HCT116 (cell line): ENCODE data around the gene TCF7. TPM values are rescaled to one million over a fixed set of nuclear protein-coding genes. Genes with fewer than 3 reads are reported as not detected.

Source experiments
- ATAC-seq: fragments of 200-7000 bp; cut with Tn5 transposase; 2 replicates; pipeline ENCODE4 v1.9.1; 2020; ENCODE audit warnings: mild to moderate bottlenecking, moderate library complexity
- BruUV-seq: library from RNA; stranded (reverse); fragments of 400-500 nt; replicated peaks from 2 replicates; lab custom pipeline; 2021; lab: Mats Ljungman, UMichigan
- CTCF ChIA-PET: fragments of 300-600 bp; sonication (Branson Sonifier 250); formaldehyde crosslinking; loops from one replicate; lab custom pipeline; 2021; ENCODE audit warnings: antibody characterized with exemption; lab: Charles Lee
- POLR2A ChIA-PET: fragments of 300-600, 350-600 bp; sonication (Branson Sonifier 250); formaldehyde crosslinking; loops from one replicate; lab custom pipeline; 2021; ENCODE audit warnings: antibody characterized with exemption; lab: Charles Lee
- RAD21 ChIA-PET, 2 experiments: fragments of 300-600 bp; sonication (Branson Sonifier 250); formaldehyde crosslinking; loops; one replicate each; lab custom pipeline; 2023; ENCODE audit warnings: low total read pairs in 2 of 2; ENCODE audit not compliant: uncharacterized antibody in 2 of 2, unreplicated experiment in 2 of 2, low non-redundant PET in 1 of 2; lab: Charles Lee
- DNase-seq: peaks from one replicate; pipeline ENCODE4 v3.0.0-alpha.2; 2010; ENCODE audit warnings: low read depth, low spot score
- H2AFZ ChIP-seq: fragments of 200-600 bp; shearing (Covaris generic), sonication (generic); 2 replicates; pipeline ENCODE4 v1.6.1; 2017; ENCODE audit warnings: low read depth, mixed run types, mixed read lengths, antibody characterized with exemption, low read length; ENCODE audit not compliant: poor library complexity, severe bottlenecking
- H3K27ac ChIP-seq: 2 replicates; pipeline ENCODE4 v1.5.1; 2012; ENCODE audit warnings: low read depth, low read length
- H3K27me3 ChIP-seq: fragments of 200-600 bp; sonication (generic); 2 replicates; pipeline ENCODE4 v1.6.1; 2016; ENCODE audit warnings: mixed run types, low read length, mixed read lengths; ENCODE audit not compliant: insufficient read depth
- H3K36me3 ChIP-seq, 2 experiments: fragments of 200-500 bp in 1 of 2; fragments of 200-600 bp in 1 of 2; sonication (Bioruptor generic) in 1 of 2; sonication (generic) in 1 of 2; 2 replicates each; pipeline versions ENCODE4 v1.5.1 to v1.6.1; 2014 to 2016; ENCODE audit warnings: low read length in 2 of 2, inconsistent platforms in 1 of 2, mixed read lengths in 1 of 2, mixed run types in 1 of 2; ENCODE audit not compliant: insufficient read depth in 2 of 2, control insufficient read depth in 1 of 2
- H3K4me1 ChIP-seq, 2 experiments: fragments of 200-600 bp in 1 of 2; sonication (generic) in 1 of 2; 2 replicates each; pipeline versions ENCODE4 v1.5.1 to v1.6.1; 2012 to 2017; ENCODE audit warnings: low read length in 2 of 2, inconsistent platforms in 1 of 2, mild to moderate bottlenecking in 1 of 2, mixed read lengths in 1 of 2, mixed run types in 1 of 2, moderate library complexity in 1 of 2; ENCODE audit not compliant: insufficient read depth in 2 of 2, control insufficient read depth in 1 of 2
- H3K4me2 ChIP-seq: fragments of 200-600 bp; sonication (generic); 2 replicates; pipeline ENCODE4 v1.6.1; 2017; ENCODE audit warnings: mixed run types, low read length, mixed read lengths
- H3K4me3 ChIP-seq, 2 experiments: fragments of 200-600 bp in 1 of 2; sonication (generic) in 1 of 2; replicated peaks in 1 of 2; 2 replicates each; pipeline ENCODE4 v1.5.1; 2011 to 2016; ENCODE audit warnings: low read length in 2 of 2, control low read depth in 1 of 2, low read depth in 1 of 2, mild to moderate bottlenecking in 1 of 2, mixed read lengths in 1 of 2, mixed run types in 1 of 2
- H3K79me2 ChIP-seq: fragments of 200-600 bp; sonication (generic); 2 replicates; pipeline ENCODE4 v1.6.1; 2017; ENCODE audit warnings: mild to moderate bottlenecking, mixed run types, low read length, moderate library complexity, mixed read lengths; ENCODE audit not compliant: insufficient read depth
- H3K9ac ChIP-seq: fragments of 200-600 bp; sonication (generic); 2 replicates; pipeline ENCODE4 v1.6.1; 2016; ENCODE audit warnings: low read length, mixed read lengths
- H3K9me2 ChIP-seq: fragments of 200-600 bp; sonication (generic), shearing (Covaris generic); 2 replicates; pipeline ENCODE4 v1.6.1; 2017; ENCODE audit warnings: mixed run types, mild to moderate bottlenecking, moderate library complexity; ENCODE audit not compliant: insufficient read depth
- H3K9me3 ChIP-seq, 2 experiments: fragments of 200-500 bp in 1 of 2; fragments of 200-600 bp in 1 of 2; sonication (Bioruptor generic) in 1 of 2; sonication (generic) in 1 of 2; 2 replicates each; pipeline ENCODE4 v1.6.1; 2014 to 2017; ENCODE audit warnings: low read length in 2 of 2, mixed read lengths in 2 of 2, inconsistent platforms in 1 of 2, low read depth in 1 of 2, mild to moderate bottlenecking in 1 of 2, mixed run types in 1 of 2, moderate library complexity in 1 of 2; ENCODE audit not compliant: control insufficient read depth in 1 of 2, insufficient read depth in 1 of 2
- H4K20me1 ChIP-seq: fragments of 200-600 bp; sonication (generic), shearing (Covaris generic); 2 replicates; pipeline ENCODE4 v1.6.1; 2017; ENCODE audit warnings: mixed run types, mild to moderate bottlenecking, moderate library complexity; ENCODE audit not compliant: insufficient read depth
- ATF3 ChIP-seq: IDR thresholded peaks from 2 replicates; pipeline ENCODE4 v1.6.1; 2012
- EZH2 ChIP-seq: fragments of 200-600 bp; sonication (generic); IDR thresholded peaks from 2 replicates; pipeline ENCODE4 v1.6.1; 2017; ENCODE audit warnings: antibody characterized with exemption, mixed run types
- EZH2phosphoT487 ChIP-seq: fragments of 200-600 bp; IDR thresholded peaks from 2 replicates; pipeline ENCODE4 v1.6.1; 2018; ENCODE audit warnings: antibody characterized with exemption, borderline replicate concordance
- FOSL1 ChIP-seq: IDR thresholded peaks from 2 replicates; pipeline ENCODE4 v1.6.1; 2012; ENCODE audit warnings: low read depth
- POLR2AphosphoS5 ChIP-seq: IDR thresholded peaks from 2 replicates; pipeline ENCODE4 v1.6.1; 2011; ENCODE audit warnings: mild to moderate bottlenecking, low read depth, low read length, moderate library complexity
- RAD21 ChIP-seq: IDR thresholded peaks from 2 replicates; pipeline ENCODE4 v1.6.1; 2012; ENCODE audit warnings: low read depth, mild to moderate bottlenecking
- SIN3A ChIP-seq: IDR thresholded peaks from 2 replicates; pipeline ENCODE4 v1.6.1; 2012; ENCODE audit warnings: low read depth
- SRF ChIP-seq: IDR thresholded peaks from 2 replicates; pipeline ENCODE4 v1.6.1; 2012; ENCODE audit warnings: low read depth
- ZBTB33 ChIP-seq: IDR thresholded peaks from 2 replicates; pipeline ENCODE4 v1.6.1; 2011; ENCODE audit warnings: mild to moderate bottlenecking, low read length, moderate library complexity; ENCODE audit not compliant: insufficient replicate concordance; ENCODE audit errors: extremely low read depth
- ZFX ChIP-seq: fragments of 450-650 bp; IDR thresholded peaks from 2 replicates; pipeline ENCODE4 v1.6.1; 2017
- ZNF274 ChIP-seq: fragments of 200-500 bp; sonication (Bioruptor generic); IDR thresholded peaks from 2 replicates; pipeline ENCODE4 v1.6.1; 2014; ENCODE audit warnings: mild to moderate bottlenecking, low read depth, low read length, inconsistent platforms
- intact Hi-C: fragments of 100-400 bp; cut with micrococcal nuclease; formaldehyde crosslinking; loops from 2 replicates; pipeline ENCODE4 v1.10.0; 2022
- total RNA-seq: library from RNA; stranded (reverse); gene quantifications from one replicate; pipeline ENCODE4 v1.2.1, GENCODE V29; 2021; ENCODE audit not compliant: unreplicated experiment
- TF ChIP-seq, protein P1 (sequence below): IDR thresholded peaks from 2 replicates; pipeline ENCODE4 v1.6.1; 2012

Gene TCF7
- total RNA-seq, 1 experiment from 2014 or later: 17.8 TPM

- no TSS peak for BruUV-seq
- H3K9ac ChIP-seq: no peak overlapping the region
- H3K36me3 ChIP-seq: no peaks in the 10 kb centered on the region
- peaks cover 0 to 13% of the 10 kb centered on the region in 2 experiments; a peak in 1 of 4 replicates for H3K4me1 ChIP-seq
- RAD21 ChIA-PET: no interaction called here
- no peaks in the 10 kb centered on the region for H4K20me1 ChIP-seq
- H3K9me2 ChIP-seq: no peaks in the 10 kb centered on the region
- H3K27ac ChIP-seq: no peak overlapping the region
- intact Hi-C loops: loop anchor here (2.0 to 5.0 kb wide), 3 partner anchors 43 to 184 kb away; no protein-coding TSS in a partner anchor
- no peak for TF ChIP-seq RAD21
- no peak for TF ChIP-seq SIN3A
- TF ChIP-seq, protein P1, sequence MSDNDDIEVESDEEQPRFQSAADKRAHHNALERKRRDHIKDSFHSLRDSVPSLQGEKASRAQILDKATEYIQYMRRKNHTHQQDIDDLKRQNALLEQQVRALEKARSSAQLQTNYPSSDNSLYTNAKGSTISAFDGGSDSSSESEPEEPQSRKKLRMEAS: no peak
- TF ChIP-seq ZNF274: no peak
- TF ChIP-seq FOSL1: no peak
- no peak for TF ChIP-seq ZBTB33
- no peak for TF ChIP-seq POLR2AphosphoS5
- TF ChIP-seq EZH2: no peak
- TF ChIP-seq SRF: no peak
- TF ChIP-seq ZFX: no peak
- TF ChIP-seq ATF3: no peak
- TF ChIP-seq EZH2phosphoT487: no peak
- H3K9me3 ChIP-seq: no peaks in the 10 kb centered on the region
- no peaks in the 10 kb centered on the region for H3K79me2 ChIP-seq
- H3K4me3 ChIP-seq: no peak overlapping the region
- CTCF ChIA-PET: interaction anchor here (1.0 to 3.9 kb wide), 2 partner anchors 37 to 64 kb away, joined by 3 to 14 read pairs; no protein-coding TSS in a partner anchor
- POLR2A ChIA-PET: no interaction called here
- H3K27me3 ChIP-seq: no peaks in the 10 kb centered on the region
- DNase-seq (no peak), ATAC-seq (no peak)
- H2AFZ ChIP-seq: no peak overlapping the region
- H3K4me2 ChIP-seq: no peak overlapping the region
These were observed 11.1 kb upstream of the TCF7 start for GRCh38 chr5:134103397-134103796.
